ENCODE data around the gene AFF4.
"Not testable (repeated sequence)": the region's sequence is repeated elsewhere in the genome, so short reads cannot be mapped to it uniquely, and the experiment has no call there.

Gene AFF4

DNA sequence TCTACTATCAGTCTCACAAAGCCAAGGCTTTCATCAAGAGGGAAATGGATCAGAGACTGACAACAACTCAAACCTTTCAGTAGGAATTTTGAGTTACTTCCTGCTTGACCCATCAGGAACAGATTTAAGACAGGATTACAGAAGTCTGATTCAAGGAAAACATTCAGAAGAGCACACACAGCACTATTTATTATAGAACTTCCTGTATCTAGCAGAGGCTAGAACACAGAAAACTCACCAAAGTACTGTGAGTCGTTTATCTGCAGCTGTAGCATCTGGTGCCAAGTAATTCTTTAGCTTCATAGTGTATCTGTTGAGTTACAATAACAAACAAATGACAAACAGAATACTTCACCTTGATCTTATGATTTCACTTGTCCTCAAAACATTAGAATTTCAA lies 76.2 kb downstream of the AFF4 start:
- DNase-seq = no peak

DNA sequence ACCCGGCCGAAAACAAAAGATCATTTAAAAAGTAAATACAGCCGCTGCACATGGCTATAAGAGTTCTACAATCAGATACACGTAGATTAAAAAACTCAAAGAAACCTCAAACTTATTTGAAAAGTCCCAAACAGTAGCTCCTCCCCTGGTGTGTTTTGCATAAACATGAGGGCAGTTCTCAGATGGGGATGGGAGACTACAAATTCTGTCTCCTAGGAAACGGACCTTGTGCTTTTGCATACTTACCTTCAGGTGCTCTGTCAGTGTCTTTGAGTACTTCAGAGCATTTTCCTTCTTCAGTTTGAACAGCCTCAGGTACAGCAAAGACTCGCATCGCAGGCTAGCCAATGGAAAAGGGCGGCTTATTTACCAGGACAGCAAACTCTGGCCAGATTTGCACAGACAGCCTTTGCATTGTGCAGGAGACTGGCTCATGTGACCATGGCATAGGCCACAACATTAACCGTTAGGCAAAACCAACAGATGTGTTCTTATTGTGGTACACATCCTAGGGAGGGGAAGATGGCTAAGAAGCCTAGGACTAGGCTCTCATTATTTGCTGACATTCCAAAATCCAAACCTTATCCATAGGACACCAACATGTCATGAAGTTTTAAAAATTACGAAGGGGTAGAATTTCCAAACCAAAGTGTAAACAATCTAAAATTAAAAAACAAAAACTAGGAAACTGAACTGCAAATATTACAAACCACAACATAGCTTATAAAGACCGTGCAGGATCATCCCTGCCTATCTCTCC lies 77.2 kb downstream of the AFF4 start:
- DNase-seq = no peak

DNA sequence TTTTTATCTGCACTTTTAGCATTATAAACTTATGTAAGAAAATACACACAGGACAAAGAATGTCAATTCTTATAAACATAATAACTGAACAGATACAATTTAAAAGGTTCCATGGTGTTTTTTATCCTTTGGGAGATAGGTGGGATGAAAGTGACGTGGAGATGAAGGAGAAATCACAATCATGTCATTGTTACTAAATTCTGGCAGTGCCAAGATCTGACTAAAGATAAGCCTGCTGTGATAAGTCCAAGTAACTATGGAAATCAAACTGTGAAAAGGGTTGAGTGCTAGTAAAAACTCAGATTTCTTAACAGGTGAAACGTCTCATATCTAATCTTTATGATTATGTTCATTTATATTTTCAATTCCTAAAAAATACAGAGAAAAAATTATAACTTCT lies 78.9 kb downstream of the AFF4 start:
- no peak for DNase-seq

DNA sequence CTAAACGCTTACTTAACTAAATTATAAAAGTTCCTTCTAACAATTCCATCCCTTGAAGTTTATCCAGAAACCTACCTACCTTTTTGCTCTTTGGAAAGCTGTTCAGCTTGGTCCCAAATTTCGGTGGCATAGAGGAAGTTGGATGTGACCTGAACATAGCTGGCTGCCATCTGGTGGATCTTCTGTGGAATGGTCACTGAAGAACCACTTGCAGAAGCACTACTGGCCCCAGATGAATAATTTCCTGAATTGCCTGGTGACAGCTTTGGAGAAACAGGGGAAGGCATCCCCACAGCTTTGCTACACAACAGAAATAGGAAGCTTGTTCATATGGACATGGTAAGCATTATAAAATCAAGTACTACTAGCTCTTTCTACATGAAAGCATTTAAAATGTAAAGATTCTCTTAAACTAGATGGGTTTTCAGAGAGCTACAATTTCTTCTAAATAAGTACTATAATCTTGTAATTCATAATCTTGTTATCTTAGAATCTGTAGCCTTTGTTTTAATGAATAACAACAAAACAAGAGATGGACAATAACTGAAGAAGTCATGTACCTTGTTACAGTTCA lies 80.1 kb downstream of the AFF4 start:
- peak; percentile 81 for DNase-seq

DNA sequence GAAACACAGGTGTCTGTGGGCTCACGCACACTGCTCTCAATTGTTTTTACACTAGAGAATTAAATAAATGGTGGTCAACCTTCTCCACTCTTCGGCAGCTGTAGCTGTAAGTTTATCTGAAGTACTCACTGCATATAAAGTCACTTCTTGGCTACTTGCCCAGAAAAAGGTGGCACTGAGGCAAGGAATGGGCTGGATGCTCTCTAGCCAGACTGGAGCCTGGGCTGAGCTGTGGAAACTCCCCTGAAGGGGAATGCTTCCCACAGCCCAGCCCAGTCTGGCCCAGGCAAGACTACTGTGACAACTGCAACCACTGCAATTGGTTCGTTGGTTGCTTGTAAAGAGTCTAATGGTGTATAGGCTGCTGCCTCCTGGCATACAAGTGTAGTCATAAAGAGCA lies 85.5 kb downstream of the AFF4 start:
- no peak for DNase-seq

DNA sequence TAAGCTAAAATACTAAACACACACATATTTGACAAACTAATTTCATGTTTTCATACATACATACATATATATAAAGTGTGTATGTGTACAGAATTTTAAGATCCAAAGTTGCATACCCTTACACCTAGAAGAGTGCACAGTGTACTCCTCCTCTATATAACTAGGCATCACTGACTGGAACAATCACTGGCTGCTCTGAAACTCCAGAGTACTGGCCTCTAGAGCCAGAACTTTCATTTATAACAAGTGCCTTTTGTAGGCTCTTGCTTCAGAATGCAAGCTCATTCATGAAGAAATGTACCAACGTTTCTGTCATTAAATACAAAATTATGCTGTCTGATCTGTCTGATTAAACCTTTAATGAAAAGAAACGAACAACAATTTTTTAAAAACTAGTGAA lies 86.0 kb downstream of the AFF4 start:
- DNase-seq = no peak

DNA sequence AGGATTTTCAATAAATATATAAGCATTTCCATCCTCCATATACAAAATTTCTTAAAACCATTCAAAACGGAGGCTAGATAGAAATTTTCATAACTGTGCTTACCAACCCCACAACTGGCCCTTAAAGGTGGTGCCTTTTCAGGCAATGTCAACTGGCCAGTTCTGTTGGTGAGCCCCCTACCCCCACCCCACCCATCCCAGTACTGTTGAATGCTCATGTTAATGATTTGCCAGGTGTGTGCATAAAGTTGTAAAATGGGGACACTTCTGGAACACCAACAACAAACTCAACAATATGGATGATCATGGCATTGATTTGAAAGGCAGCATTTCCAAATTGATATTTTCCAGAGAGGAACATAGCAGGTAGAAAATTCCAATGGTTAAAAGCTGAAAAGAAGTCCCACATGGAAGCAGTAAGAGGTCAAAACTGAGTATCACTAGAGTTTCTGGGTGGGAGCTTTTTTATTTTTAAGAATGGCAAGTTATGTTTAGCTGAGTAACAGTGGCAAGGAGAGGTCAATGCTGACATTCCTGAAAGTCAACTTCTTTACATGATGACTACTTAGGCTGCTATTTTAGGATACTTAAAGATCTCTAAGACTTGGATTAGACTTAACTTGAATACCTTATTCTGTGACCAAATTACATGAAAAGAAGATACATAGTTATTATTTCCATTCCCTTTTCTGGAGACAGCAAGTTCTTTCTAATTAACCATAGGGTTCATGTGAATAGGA lies 87.2 kb downstream of the AFF4 start:
- DNase-seq = no peak

DNA sequence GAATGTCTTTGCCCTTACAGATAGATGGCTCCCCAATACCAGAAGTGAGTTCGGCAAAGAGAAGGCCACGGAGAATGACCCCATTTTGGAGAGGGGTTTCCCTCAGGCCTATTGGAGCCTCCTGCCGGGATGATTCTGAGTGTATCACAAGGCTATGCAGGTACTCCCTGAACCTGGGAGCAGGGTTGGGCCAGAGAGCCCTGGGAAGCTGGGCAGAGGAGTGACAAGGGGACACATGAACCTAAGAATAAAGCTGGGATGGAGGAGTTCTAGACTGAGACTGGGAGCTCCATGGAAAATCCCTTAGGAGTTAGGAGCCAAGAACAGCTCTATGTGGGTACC lies 89.5 kb downstream of the AFF4 start:
- DNase-seq = no peak

DNA sequence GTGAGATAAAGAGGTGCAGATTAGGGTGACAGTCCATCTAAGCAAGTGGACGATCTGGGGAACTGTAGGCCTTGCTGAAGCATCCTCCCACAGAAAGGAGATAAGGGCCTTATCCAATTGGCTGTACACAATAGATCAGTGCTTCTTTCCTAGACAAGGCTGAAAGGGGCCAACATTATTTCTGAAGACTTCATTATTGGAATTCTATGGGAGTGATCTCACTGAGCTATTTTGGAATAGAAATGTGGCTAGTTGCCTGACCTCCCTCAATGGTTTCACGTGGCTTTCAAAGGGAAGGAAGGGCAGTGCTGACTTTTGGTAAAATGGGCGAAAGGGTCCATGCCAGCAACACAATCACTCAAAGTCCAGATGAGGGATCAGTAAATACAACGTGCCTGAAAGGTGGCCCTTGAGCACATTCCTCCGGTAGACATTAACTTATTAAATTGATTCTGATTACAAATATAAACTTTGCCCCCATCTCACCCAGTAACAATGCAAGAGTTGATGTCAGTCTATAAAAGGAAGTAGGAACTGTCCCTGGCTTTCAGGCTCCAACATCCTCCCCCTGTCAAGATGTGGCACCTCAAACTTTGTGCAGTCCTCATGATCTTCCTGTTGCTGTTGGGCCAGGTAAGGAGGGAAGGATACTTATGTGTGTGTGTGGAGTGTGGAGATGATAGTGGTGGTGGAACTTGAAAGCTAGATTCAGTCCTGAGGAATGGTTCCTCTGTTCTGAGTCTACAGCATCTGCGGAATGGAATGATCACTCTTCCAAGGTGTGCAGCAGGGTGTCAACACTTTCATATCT lies 90.1 kb downstream of the AFF4 start, which contains the start of gene LEAP2:
LEAP2 (plus strand) TSS at position 550 of the 811 bp plus-strand sequence; CDS start at position 577, 27 bp downstream.
- peak; percentile 32 for DNase-seq

DNA sequence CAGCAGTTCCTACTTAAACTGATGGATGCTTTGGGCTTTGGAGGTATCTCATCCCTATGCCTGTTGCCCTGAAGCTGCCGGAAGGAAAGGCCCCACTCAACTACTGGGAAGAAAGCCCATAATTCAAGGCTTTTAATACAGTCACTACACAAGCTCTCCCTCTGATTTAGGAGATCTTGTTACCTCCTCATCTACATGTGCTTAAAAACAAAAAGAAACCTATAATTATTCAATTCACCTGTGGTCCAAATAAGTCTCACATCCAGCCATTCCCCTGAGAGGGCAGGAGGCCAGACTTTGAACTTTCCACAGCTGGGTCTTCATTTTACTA lies 90.7 kb downstream of the AFF4 start:
- no peak for DNase-seq

DNA sequence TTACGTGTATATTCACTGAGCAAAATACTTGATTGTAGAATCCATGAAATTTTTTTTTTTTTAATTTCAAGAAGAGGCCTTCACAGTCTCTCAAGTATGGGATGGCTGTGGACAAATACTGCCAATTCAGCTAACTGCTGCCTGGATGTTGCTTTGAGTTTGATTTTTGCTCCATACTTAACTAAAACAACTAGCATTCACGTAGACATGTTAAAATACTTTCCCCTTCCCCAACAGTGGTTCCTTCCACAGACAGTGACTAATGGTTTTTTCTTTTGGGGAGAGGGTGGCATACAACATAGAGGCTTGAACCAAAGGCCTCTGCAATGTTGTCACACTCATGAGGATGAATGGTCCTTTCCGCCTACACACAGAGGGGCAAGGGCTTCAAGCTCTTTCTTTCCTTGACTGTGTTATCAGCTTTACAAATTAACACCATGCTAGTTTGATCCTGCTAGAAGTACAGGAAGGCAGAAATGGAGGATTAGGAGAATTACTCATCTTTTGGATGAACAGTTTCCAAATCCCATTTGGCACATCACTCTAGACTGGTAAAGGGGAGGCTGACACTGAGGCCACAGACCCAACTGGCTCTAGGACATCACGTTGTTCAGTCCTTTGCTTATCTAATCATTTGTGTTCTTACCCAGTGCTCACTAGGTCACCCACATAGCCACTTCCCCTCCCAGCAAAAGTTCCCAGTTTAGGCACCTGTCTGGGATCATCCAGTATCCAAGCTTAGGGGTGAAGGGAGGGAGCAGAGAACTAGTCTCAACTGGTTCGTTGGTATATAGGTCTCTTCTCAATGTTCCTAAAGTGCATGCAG lies 91.8 kb downstream of the AFF4 start:
- peak; percentile 18 for DNase-seq

DNA sequence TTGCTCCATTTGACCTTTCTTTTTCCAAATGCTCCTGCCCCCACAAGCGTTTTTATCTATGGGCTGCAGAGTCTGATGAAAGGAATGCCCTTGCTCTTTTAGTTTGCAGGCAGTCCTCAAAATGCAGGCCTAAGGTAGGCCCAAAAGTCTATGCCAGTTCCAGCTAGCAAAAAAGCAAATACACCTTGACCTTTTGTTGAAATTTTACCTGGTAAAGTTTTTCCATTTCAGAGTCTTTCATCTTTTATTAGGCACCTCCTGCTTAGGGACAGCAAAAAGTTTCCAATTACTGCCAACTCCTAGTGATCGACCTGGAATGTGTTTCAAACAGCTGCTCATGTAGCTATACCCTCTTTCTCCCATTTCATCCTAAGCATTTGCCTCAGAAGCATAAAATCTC lies 92.6 kb downstream of the AFF4 start:
- no peak for DNase-seq

DNA sequence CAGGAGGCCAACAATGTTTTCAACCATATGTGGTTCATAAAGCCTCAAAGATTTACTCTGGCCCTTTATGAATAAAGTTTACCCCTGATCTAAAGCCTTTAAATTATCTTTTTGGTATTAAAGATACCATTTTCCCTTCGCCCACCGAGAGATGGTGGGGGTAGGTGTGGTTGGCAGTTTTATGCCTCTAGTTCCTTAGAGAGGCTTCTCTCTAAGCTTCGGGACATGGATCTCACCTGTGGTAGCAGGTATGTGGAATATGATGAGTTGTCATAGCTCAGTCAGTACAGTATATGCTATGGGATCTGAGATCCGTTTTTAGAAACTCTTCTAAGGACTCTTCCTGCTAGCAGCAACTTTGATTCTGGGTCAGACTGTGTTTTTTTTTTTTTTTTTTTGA lies 94.7 kb downstream of the AFF4 start:
- DNase-seq = no peak

DNA sequence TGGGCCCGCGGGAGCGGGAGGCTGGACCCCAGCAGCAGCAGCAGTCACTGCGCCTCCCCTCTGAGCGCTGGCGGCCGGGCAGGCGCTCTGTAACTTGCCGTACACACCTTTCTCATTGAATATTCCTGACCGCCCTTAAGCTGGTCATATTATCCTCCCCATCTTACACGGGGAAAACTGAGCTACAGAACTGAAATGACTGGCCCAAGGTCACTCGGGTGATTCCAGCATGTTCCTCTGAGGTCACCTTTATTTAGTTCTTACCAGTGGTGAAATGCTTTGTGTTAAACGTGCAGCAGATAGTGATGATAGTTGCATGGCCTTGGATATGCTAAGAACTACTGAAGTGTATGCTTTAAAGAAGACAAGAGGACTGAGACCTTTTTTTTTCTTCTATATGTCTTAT lies 96.4 kb downstream of the AFF4 start:
- DNase-seq = no peak

DNA sequence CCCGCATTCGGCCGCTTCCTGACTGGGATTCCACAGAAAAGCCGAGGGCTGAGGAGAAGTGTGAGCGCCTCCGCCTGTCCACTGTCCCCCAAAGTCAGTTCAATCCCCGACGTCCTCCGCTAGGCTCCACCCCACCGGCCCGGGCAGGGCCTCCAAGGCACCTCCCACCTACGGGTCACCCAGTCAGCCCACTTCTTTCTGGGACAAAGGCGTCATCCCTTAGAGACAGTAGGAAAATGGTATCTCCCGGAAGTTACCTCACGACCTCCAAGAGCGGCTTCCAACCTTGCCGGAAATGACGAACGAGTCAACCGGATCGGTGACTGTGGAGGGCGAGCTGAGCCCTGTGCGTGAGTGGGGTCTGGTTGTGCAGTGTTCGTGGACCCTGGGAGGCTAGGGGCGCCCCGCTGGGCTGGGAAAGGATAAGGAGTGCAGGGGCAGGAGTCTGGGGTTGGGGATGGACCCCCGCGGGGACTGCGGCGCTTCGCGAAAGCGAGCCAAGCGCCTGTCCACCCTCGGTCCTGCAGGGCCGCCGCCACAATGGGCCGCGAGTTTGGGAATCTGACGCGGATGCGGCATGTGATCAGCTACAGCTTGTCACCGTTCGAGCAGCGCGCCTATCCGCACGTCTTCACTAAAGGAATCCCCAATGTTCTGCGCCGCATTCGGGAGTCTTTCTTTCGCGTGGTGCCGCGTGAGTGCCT lies 96.9 kb downstream of the AFF4 start, which contains the start of the genes GDF9 and UQCRQ:
GDF9 (minus strand) TSS at position 128 of the 704 bp plus-strand sequence. CDS start 1,936 bp downstream, outside the sequence.
UQCRQ (plus strand) TSS at position 301 of the 704 bp plus-strand sequence; CDS start at position 541, 240 bp downstream.
- peak; percentile 99 for DNase-seq

DNA sequence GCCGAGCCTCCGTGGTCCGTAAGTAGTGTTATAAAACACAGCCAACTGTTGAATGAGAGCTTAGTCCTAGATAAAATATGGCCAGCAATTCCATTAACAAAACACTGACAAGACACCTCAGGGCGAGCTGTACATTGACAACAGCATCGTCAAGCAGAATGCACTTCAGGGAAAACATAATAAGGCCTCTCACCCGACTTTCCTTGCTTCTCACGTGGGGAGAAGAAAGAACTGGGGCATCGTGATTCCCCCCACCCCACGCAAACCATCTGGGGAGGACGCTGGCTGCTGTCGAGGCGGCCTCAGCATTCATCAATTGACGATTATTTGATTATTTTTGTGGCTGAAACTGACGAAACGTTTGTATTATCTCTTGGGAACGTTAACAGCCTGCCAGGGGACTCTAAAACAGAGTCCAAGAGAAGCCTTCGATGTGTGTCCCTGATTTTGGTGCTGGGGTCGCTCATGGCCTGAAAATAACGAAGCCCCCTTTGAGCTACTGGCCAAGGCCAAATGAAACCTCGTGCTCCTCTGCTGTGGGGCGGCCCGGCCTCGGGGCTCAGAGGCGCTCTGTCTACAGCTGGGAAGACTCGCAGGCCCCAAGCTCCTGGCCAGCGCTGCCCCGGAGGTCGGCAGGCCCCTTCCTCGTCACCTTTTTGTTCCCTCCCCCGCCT lies 97.6 kb downstream of the AFF4 start:
- no peak for DNase-seq

DNA sequence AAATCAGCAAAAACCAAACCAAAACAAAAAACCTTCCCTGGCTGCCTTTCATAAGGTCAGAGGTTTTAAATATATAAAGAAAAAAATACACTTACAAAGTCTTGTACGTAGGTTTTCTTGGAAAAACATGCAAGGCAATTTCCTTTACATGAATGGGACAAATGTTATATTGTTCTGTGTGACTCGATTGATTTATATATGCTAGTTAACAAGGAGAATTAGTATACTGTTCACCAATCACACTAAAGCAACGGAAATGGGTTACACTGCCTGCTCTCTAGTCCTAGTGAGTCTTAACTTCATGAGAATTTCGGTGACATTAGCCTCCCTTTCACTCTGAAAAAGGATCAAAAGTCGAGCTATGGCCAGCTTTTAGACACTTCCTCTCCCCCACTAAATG lies 102.7 kb downstream of the AFF4 start:
- no peak for DNase-seq

DNA sequence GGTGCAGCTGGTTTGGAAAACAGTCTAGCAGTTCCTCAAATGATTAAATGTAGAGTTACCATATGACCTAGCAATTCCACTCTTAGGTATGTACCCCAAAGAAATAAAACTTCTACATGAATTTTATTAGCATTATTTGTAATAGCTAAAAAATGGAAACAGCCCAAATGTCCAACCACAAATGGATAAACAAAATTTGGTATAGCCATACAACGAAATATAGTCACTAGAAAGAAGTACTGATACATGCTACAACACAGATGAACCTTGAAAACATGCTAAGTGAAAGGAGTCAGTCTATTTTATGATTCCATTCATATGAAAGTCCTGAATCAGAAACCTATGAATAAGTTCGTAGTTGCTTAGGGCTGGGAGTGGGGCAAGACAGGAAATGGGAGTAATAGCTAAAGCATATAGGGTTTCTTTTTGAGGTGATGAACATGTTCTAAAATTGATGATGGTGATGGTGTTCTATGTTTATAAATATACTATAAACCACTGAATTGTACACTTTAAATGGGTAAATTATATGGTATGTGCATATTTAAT lies 103.5 kb downstream of the AFF4 start:
- no peak for DNase-seq

DNA sequence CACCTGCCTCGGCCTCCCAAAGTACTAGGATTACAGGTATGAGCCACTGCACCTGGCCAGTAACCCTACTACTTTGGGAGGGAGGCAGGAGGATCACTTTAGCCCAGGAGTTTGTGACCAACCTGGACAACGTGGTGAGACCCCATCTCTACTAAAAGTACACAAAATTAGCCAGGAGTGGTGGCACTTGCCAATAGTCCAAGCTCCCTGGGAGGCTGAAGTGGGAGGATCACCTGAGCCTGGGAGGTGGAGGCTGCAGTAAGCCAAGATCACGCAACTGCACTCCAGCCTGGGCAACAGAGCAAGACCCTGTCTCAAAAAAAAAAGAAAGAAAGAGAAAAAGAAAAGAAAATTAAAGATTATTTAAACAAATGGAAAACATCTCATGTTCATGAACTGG lies 107.4 kb downstream of the AFF4 start:
- no peak for DNase-seq

DNA sequence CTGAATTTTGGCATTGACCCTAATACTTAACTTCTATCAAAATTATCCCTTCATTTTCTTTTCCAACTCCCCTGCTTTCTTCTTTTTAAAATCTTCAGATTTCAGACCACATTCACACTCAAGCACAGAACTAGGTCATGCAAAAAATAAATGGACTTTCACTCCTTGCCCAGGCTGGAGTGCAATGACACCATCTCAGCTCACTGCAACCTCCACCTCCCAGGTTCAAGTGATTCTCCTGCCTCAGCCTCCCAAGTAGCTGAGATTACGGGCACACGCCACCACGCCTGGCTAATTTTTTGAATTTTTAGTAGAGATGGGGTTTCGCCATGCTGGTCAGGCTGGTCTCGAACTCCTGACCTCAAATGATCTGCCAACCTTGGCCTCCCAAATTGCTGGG lies 108.4 kb downstream of the AFF4 start:
- not testable (repeated sequence) for DNase-seq

DNA sequence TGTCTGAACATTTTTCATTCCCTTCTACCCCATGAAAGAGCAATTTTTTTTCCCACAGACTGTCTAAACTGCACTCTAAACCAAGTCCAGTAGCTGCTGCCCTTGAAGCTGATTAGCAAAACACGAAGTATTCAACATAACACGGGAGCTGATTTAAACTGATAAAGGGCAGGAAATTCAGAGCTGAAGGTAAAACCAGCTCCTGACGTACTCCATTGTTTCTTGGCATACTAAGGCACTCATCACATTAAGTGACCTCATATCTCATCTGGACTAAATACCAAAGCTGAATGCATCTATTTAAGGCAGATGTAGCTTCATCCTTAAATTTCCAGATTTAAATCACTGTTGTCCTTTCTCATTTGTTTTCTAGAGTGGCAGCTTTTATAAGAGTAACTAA lies 109.1 kb downstream of the AFF4 start:
- no peak for DNase-seq

Measured in OCI-M1 (cell line).